Immature natural killer cell (primary cell): Measurements from ENCODE around the gene TMEM213. TPM values are rescaled to one million over a fixed set of nuclear protein-coding genes. Genes with fewer than 3 reads are reported as not detected.
A peak's percentile ranks its signal among the peaks of the same experiment; 100 is the strongest.
"Not testable (repeated sequence)": the region's sequence is repeated elsewhere in the genome, so short reads cannot be mapped to it uniquely, and the experiment has no call there.

Experiments used
- DNase-seq, 3 donors: peaks; one replicate each; pipeline ENCODE4 v3.0.0; 2022; ENCODE audit warnings: mixed read lengths in 1 of 3
- H3K27ac Mint-ChIP-seq, 6 donors: one replicate each; pipeline ENCODE4 v1.8.0; 2020; ENCODE audit warnings: mixed read lengths in 6 of 6, mild to moderate bottlenecking in 5 of 6, inconsistent platforms in 4 of 6, moderate library complexity in 3 of 6
- H3K27me3 Mint-ChIP-seq, 3 donors: one replicate each; pipeline ENCODE4 v1.8.0; 2020 to 2021; ENCODE audit warnings: low read depth in 3 of 3, mild to moderate bottlenecking in 3 of 3, mixed read lengths in 3 of 3, moderate library complexity in 3 of 3, inconsistent platforms in 1 of 3
- H3K36me3 Mint-ChIP-seq, 3 donors: one replicate each; pipeline ENCODE4 v1.8.0; 2020; ENCODE audit warnings: mixed read lengths in 3 of 3, inconsistent platforms in 2 of 3, mild to moderate bottlenecking in 2 of 3
- H3K4me1 Mint-ChIP-seq, 2 donors: one replicate each; pipeline ENCODE4 v1.8.0; 2020; ENCODE audit warnings: inconsistent platforms in 2 of 2, mild to moderate bottlenecking in 2 of 2, mixed read lengths in 2 of 2, moderate library complexity in 1 of 2
- H3K4me3 Mint-ChIP-seq, 5 donors: one replicate each; pipeline ENCODE4 v1.8.0; 2020; ENCODE audit warnings: mild to moderate bottlenecking in 5 of 5, mixed read lengths in 5 of 5, inconsistent platforms in 3 of 5, moderate library complexity in 3 of 5
- H3K9me3 Mint-ChIP-seq, 6 donors: one replicate each; pipeline ENCODE4 v1.8.0; 2020; ENCODE audit warnings: mild to moderate bottlenecking in 6 of 6, mixed read lengths in 6 of 6, inconsistent platforms in 4 of 6, moderate library complexity in 3 of 6
- polyA plus RNA-seq, 3 donors: library from polyadenylated mRNA; unstranded; fragments of 300-500 nt; fragmentation: Illumina TruSeq; gene quantifications; one replicate each; pipeline ENCODE4 v1.2.3, GENCODE V29; 2021

The TMEM213 gene
- polyA plus RNA-seq, 3 donors from 2014 or later, result 0.16 to 0.74 TPM; not detected in 1

DNA sequence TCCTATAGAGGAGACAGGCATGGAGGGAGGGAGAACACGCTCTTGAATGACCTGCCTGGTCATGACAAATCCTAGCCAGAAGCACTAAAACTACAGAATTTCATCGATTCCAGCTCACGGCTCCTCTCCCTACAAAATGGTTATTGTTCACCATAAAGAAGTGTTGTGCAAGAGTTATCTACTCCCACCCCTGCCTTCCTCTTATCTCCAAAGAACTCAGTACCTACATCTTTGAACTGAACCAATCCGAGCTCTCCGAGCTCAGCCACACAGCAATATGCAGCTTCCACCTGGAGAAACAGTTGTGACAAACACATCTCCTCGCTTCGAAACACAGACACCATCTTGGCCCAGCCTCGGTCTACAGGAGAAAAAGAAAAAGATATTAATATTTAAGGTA is 26.9 kb upstream of the TMEM213 start:
- no peak overlapping the region for H3K27ac Mint-ChIP-seq
- H3K9me3 Mint-ChIP-seq, result no peaks in the 10 kb centered on the region
- no peak overlapping the region for H3K4me3 Mint-ChIP-seq
- DNase-seq, result no peak
- H3K27me3 Mint-ChIP-seq, result peaks cover 1 to 11% (median 6%) of the 10 kb centered on the region in 3 donors
- no peaks in the 10 kb centered on the region for H3K36me3 Mint-ChIP-seq
- no peaks in the 10 kb centered on the region for H3K4me1 Mint-ChIP-seq

- H3K36me3 Mint-ChIP-seq, result no peaks in the 10 kb centered on the region
- no peaks in the 10 kb centered on the region for H3K4me1 Mint-ChIP-seq
- H3K27ac Mint-ChIP-seq, result no peak overlapping the region
- no peak overlapping the region for H3K4me3 Mint-ChIP-seq
- no peaks in the 10 kb centered on the region for H3K9me3 Mint-ChIP-seq
- DNase-seq, result no peak
- peaks cover 1 to 11% (median 6%) of the 10 kb centered on the region in 3 donors for H3K27me3 Mint-ChIP-seq
Observed at GRCh38 chr7:138773176-138773575, 24.6 kb upstream of the TMEM213 start.

DNA sequence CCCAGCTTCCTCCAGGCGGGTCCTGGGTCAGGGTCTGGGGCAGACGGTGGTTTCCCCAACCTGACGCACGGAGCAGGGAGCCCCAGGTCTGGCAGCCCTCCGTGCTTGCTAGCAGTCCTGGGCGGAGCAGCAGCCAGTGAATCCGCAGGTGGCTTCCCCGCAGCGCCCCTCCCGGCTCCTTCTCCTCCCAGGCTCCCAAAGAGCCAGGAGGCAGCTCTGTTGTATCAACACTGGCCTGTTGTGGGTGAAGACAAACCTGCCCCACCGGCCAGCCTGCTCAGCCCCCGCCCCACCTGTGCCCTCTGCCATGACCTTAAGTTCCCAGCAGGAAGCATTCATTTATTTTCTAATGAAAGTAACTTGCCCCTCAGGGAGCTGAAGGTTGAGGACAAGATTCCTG is 24.0 kb upstream of the TMEM213 start:
- no peaks in the 10 kb centered on the region for H3K36me3 Mint-ChIP-seq
- no peaks in the 10 kb centered on the region for H3K9me3 Mint-ChIP-seq
- no peak overlapping the region for H3K27ac Mint-ChIP-seq
- H3K4me1 Mint-ChIP-seq, result no peaks in the 10 kb centered on the region
- peaks cover 1 to 11% (median 6%) of the 10 kb centered on the region in 3 donors for H3K27me3 Mint-ChIP-seq
- no peak overlapping the region for H3K4me3 Mint-ChIP-seq
- no peak for DNase-seq

- Mint-ChIP-seq H3K4me3 (no peak overlapping the region), H3K36me3 (no peaks in the 10 kb centered on the region), H3K9me3 (no peaks in the 10 kb centered on the region), H3K27ac (no peak overlapping the region), H3K27me3 (peaks cover 1 to 9% (median 2%) of the 10 kb centered on the region in 3 donors), H3K4me1 (no peaks in the 10 kb centered on the region)
- DNase-seq, result no peak
Observed at GRCh38 chr7:138776166-138776833, 21.5 kb upstream of the TMEM213 start.

DNA sequence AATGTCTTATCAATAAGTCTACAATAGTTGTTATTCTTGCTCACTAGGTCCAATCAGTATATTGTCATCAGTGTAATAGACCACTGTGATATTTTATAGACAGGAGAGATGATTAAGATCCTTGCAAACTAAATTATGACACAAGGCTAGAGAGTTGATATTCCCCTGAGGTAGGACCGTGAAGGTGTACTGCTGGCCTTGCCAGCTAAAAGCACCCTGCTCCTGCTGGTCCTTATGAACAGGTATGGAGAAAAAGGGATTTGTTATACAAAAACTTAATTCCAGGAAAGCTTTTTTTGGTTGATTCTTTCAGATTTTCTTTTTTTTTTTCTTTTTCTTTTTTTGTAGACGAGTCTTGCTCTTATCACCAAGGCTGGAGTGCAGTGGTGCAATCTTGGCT is 16.8 kb upstream of the TMEM213 start:
- peaks cover 0 to 12% (median 0%) of the 10 kb centered on the region in 3 donors for H3K27me3 Mint-ChIP-seq
- H3K4me1 Mint-ChIP-seq, result no peaks in the 10 kb centered on the region
- H3K4me3 Mint-ChIP-seq, result no peak overlapping the region
- H3K9me3 Mint-ChIP-seq, result peaks cover 0 to 2% (median 0%) of the 10 kb centered on the region in 6 donors
- DNase-seq, result no peak
- no peak overlapping the region for H3K27ac Mint-ChIP-seq
- H3K36me3 Mint-ChIP-seq, result peaks cover 0 to 5% (median 0%) of the 10 kb centered on the region in 3 donors

GRCh38 chr7:138784692-138785091 is 13.1 kb upstream of the TMEM213 start:
- Mint-ChIP-seq H3K4me1 (no peaks in the 10 kb centered on the region), H3K27ac (no peak overlapping the region), H3K36me3 (peaks cover 0 to 5% (median 0%) of the 10 kb centered on the region in 3 donors), H3K27me3 (peaks cover 0 to 16% (median 2%) of the 10 kb centered on the region in 3 donors), H3K9me3 (peaks cover 0 to 2% (median 0%) of the 10 kb centered on the region in 6 donors), H3K4me3 (no peak overlapping the region)
- no peak for DNase-seq

DNA sequence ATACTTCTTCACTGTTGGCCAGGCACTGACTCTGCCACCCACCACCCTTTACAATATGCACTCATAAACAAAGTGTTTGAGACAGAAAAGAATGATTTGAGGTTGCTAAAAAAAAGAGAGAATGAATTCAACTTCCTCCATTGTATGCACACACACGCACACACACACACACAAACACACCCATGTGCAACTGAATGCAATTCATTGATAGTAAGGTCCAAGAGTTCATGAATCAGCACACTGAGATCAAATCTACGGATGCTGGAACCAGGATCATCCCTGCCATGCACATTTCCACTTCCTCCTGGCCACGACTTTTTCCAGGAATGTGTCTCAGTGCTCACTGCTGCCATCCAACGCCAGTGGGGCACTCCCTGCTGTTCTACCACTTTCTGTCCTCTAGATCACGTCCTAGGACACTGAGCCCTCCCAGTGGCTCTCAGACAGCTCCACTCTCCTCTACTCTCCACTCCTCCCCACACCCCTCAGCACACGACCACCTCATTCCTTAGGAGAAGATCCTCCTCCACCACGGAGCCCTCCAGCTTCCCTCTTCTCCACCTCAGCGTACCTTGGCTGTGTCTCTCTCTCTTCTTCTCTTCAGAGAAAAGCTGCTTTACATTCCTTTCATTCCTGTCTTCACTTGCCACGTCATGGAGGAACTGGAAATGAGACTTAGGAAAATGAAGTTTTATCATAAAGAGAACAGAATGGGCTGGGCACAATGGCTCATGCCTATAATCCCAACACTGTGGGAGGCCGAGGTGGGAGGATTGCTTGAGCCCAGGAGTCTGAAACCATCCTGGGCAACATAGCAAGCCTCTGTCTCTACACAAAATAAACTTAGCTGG is 12.0 kb upstream of the TMEM213 start:
- peaks cover 0 to 2% (median 0%) of the 10 kb centered on the region in 6 donors for H3K9me3 Mint-ChIP-seq
- peaks cover 0 to 5% (median 0%) of the 10 kb centered on the region in 3 donors for H3K36me3 Mint-ChIP-seq
- H3K4me3 Mint-ChIP-seq, result peak overlapping the region in 1 of 5 donors; percentile 1
- no peaks in the 10 kb centered on the region for H3K4me1 Mint-ChIP-seq
- no peak overlapping the region for H3K27ac Mint-ChIP-seq
- peaks cover 0 to 15% (median 2%) of the 10 kb centered on the region in 3 donors for H3K27me3 Mint-ChIP-seq
- no peak for DNase-seq

DNA sequence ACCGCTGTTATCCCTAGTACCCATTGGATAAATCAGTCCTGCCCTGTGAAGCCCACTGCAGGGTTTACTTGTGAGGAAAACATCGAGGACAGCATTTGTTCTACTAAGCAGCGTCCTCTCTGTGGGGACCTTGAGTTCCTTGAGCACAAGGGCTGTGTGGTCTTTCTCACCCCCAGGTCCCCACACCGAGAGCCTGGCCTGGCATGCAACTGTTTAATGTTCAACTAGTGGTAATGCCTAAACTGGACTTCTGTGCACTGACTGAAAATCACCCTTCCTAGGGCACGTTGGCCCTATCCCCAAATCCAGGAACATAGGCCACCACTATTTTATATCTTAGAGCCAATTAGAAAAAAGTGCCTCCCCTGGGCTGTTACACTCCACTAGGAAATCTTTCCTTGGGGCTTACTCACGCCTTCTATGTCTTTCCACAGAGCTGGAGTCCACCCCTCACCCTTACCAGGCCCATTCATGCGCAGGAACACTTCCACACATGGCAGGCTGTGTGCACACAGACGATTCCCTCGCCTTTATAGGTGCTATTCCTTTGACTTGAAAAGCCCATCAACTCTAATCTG is 1.7 kb upstream of the TMEM213 start:
- DNase-seq, result no peak

GRCh38 chr7:138797046-138797445 is 748 bp upstream of the TMEM213 start:
- peaks cover 4 to 14% of the 10 kb centered on the region in 2 donors for H3K4me1 Mint-ChIP-seq
- peak overlapping the region in 1 of 6 donors; percentile 29 for H3K27ac Mint-ChIP-seq
- not testable (repeated sequence) for DNase-seq, H3K36me3 Mint-ChIP-seq, H3K9me3 Mint-ChIP-seq
- peaks cover 4 to 10% (median 5%) of the 10 kb centered on the region in 3 donors for H3K27me3 Mint-ChIP-seq
- peak overlapping the region in 2 of 5 donors; percentile 10 to 54 for H3K4me3 Mint-ChIP-seq

More for the DNA sequence above, 1.7 kb upstream of the TMEM213 start:
- Mint-ChIP-seq H3K27me3 (peaks cover 4 to 13% (median 5%) of the 10 kb centered on the region in 3 donors), H3K36me3 (no peaks in the 10 kb centered on the region), H3K9me3 (peaks cover 0 to 2% (median 0%) of the 10 kb centered on the region in 6 donors), H3K4me1 (peaks cover 4 to 14% of the 10 kb centered on the region in 2 donors), H3K4me3 (no peak overlapping the region), H3K27ac (no peak overlapping the region)

- no peaks in the 10 kb centered on the region for H3K36me3 Mint-ChIP-seq
- H3K27ac Mint-ChIP-seq, result no peak overlapping the region
- peak overlapping the region in 1 of 5 donors; percentile 51 for H3K4me3 Mint-ChIP-seq
- H3K4me1 Mint-ChIP-seq, result peaks cover 4 to 14% of the 10 kb centered on the region in 2 donors
- DNase-seq, result no peak
- peaks cover 4 to 8% (median 4%) of the 10 kb centered on the region in 3 donors for H3K27me3 Mint-ChIP-seq
- no peaks in the 10 kb centered on the region for H3K9me3 Mint-ChIP-seq
Observed at GRCh38 chr7:138798836-138799235, 1.0 kb downstream of the TMEM213 start.

DNA sequence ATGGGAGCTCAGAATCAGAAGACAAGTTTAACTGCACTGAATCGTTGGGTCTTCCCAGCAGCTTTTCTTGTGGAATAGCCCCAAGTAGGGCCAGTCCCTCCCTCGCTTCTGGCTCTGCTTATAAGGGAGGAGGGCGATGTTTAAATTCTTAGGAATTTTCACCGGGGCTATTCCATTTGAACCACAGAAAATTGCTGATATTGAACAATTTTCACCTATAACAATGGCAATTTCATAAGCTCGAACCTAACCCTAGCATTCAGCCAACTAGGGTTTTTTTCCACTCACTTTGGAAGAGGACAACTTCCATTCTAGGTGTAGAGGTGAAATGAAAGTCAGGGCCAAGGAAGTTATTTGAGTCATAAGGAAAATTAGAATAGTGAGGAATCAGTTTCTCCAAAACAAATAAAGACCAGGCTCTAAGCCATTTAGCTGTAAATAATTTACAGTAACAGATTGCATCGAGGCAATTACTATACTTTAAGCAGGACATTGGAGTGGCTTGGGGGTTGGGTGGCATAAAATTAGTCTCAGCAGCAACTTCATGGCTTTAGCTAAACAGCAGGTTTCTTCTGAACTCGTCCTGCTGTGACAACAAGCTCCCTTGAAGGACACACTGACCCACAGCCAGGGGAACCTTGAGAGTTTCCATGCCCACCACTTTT is 1.7 kb downstream of the TMEM213 start:
- Mint-ChIP-seq H3K9me3 (no peaks in the 10 kb centered on the region), H3K4me3 (no peak overlapping the region), H3K27ac (no peak overlapping the region), H3K27me3 (peaks cover 2 to 8% (median 4%) of the 10 kb centered on the region in 3 donors), H3K4me1 (peaks cover 4 to 14% of the 10 kb centered on the region in 2 donors), H3K36me3 (no peaks in the 10 kb centered on the region)
- no peak for DNase-seq

- H3K27ac Mint-ChIP-seq, result no peak overlapping the region
- no peak for DNase-seq
Observed at GRCh38 chr7:138801256-138801655, 3.5 kb downstream of the TMEM213 start.

GRCh38 chr7:138802706-138803105 is 4.9 kb downstream of the TMEM213 start:
- Mint-ChIP-seq H3K36me3 (no peaks in the 10 kb centered on the region), H3K27ac (no peak overlapping the region), H3K4me1 (peaks cover 1 to 10% of the 10 kb centered on the region in 2 donors), H3K4me3 (no peak overlapping the region), H3K9me3 (peaks cover 0 to 2% (median 0%) of the 10 kb centered on the region in 6 donors), H3K27me3 (peaks cover 2 to 9% (median 4%) of the 10 kb centered on the region in 3 donors)
- no peak for DNase-seq

More at GRCh38 chr7:138801256-138801655, 3.5 kb downstream of the TMEM213 start:
- peaks cover 4 to 14% of the 10 kb centered on the region in 2 donors for H3K4me1 Mint-ChIP-seq
- H3K4me3 Mint-ChIP-seq, result no peak overlapping the region
- no peaks in the 10 kb centered on the region for H3K36me3 Mint-ChIP-seq
- peaks cover 2 to 8% (median 4%) of the 10 kb centered on the region in 3 donors for H3K27me3 Mint-ChIP-seq
- no peaks in the 10 kb centered on the region for H3K9me3 Mint-ChIP-seq
